Pons (tissue), 1 donor: Measurements from ENCODE around the gene NOC4L.
"Not testable (repeated sequence)": the region's sequence is repeated elsewhere in the genome, so short reads cannot be mapped to it uniquely, and the experiment has no call there.

ENCODE experiments used
- DNase-seq: peaks from one replicate; pipeline ENCODE4 v3.0.0-alpha.2; 2016; ENCODE audit warnings: low spot score

Gene NOC4L

GRCh38 chr12:132182206-132182710 lies 38.0 kb downstream of the NOC4L start:
- no peak for DNase-seq

DNA sequence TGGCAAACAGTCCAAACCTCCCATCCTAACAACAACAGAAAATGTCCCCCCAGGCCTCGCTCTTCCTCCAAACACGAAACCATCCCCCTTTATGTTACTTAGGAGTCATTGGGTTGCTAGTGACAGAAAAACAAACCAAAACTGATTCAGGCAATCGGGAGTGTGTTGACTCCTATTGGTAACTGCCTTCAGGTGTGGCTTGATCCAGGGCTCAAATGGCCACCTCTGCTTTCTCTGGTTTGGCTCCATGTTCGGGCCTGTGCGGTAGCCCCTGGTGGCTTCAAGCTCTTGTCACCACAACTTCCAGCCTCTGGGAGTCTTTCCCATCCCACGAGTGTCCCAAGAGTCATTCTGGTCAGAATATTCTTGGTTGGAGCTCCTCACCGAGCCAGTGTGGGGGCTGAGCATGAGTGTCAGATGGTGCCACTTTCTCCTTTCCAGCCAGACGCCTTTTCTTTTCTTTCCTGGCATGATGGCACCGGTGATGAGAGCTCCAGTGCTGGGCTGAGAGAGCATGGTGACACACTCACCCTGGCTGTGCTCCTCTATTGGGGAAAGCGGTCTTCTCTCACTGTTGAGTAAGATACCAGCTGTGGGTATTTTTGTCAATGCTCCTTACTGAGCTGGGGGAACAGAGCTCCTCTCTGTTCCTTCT lies 38.6 kb downstream of the NOC4L start:
- peak; percentile 20 for DNase-seq

DNA sequence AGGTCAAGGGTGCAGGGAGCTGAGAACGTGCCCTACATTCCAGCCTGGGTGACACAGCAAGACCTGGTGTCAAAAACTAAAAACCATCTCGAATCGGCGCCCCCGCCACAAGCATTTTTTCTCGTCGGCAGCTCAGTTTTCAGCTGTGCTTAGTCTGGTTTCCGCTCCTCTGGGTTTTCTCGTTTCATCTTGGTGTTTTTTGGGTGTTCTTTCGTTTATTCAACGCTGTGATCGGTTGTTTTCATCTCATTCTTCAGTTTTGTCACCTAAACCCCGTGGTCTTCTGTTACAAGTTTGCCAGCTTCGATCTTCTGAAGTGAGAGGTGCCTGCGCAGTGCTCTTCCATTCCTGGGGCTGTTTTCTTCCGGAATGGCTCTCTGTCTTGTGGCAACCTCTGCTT lies 41.4 kb downstream of the NOC4L start:
- DNase-seq: no peak

DNA sequence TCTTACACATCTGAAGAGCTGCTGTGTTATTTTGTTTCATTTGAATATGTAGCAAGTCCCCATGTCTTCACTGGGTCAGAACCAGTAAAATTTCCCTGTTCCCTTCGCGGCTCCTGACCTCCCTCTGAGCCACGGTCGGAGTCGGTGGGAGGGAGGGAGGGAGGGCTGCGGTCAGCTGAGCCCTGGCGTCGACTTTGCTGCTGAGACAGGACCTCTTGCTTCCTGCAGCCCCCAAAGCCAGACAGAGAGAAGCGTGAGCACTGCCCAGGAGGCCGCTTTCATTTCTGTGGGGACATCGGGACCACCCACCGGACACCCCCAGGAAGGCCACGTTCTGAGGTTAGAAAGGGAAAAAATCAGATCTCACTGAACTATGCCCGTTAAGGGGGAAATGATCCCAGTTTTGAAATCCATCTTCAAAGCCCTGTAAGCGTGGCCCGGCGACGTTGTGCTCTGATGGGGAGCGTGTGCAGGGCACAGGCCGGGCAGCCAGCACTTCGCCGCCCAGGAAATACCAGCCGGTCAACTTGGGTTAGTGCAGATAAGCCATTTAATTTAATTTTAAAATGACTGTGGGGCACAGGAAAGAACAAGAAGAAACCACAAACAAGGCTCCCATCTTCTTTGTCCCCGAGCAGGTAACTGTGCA lies 42.1 kb downstream of the NOC4L start:
- no peak for DNase-seq

DNA sequence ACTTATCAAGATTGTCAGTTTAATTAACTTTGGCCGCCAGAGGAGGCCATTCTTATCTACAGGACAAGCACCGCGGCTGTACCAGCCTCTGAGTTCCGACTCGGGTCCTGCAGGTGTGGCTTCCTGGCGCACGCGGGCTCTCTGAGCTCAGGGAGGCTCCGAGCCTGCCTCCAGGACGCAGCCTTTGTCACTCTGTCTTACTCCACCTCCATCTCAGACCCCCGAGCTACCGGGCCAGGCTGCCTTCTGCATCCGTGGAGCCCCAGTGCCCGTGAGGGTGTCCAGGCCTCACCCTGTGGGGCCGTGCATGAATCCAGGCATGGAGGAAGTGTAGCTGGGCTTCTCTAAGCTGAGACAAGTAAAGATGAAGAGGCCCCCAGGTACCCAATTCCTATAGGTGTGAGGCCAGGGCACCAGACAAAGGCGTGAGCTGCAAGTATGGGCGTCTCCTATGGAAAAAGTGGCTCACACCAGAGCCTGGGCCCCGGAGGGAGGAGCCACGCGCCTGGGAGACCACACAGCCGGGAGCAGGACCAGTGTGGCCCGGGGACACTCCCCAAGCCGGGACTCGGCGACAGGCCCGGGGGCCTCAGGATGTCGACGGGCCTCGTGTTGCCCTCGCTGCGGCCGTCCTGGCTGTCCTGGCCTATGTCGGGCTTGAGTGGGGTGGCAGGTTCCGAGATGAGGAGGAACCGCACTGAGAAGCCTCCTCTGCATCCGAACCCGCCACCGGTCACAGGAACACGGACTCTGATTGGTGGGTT lies 42.8 kb downstream of the NOC4L start:
- no peak for DNase-seq

GRCh38 chr12:132187646-132188450 lies 43.6 kb downstream of the NOC4L start:
- DNase-seq: no peak

DNA sequence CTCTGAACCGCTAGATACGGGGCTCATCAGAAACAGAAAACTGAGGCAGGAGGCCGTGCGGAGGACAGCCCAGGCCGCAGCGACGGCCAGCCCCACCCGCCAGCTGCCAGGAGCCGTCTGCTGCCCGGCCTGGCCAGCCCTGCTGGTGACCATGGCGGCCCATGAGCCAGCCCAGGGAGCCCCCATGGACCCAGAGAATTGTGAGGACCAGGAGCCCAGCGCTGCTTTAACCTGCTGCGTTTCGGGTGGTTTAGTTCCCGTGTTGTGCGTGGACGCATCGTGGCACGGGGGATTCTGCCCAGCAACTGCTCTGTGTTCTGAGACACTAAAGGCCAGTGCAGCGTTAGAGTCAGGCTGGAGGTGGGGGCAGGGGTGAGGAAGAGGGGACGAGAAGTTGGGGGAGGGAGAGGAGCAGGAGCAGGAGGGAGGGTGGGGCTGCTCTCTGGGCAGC lies 44.2 kb downstream of the NOC4L start:
- DNase-seq: no peak

GRCh38 chr12:132188916-132189325 lies 44.7 kb downstream of the NOC4L start:
- no peak for DNase-seq

- peak; percentile 77 for DNase-seq
Observed at GRCh38 chr12:132189378-132190011, 45.2 kb downstream of the NOC4L start.

DNA sequence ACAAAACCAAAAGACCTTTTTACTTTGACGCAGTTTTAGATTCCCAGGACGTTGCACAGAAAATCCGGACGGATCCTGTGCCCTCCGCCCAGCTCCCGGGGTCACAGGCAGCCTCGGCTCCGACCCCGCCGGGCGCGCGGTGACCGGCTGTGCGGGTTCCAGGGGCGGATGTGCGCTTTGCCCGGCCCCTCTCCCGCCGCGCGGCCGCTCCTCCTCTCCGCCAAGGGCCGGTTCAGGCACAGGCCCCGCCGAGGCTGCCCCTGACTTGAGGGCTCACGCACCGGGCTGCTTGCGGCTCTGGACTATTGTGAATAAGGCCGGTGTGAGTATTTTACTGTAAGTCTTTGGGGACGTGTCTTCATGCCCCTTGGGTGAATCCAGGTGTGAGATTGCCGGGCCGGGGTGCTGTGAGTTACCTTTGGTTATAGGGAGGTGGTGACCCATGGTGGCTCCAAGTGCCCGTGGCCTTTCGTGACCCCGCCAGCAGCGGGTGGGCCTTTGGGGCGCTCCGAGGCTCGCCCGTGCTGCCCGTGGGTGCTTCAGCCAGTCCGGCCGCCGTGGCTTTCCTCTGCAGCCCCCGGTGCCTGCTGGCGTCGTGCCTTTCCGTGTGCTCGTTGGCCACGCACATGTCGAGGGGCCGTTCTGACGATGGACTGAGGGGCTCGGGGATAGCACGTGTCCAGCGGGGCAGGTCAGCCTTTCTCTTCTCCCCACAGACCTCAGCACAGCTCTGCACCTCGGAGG lies 45.9 kb downstream of the NOC4L start:
- DNase-seq: no peak

DNA sequence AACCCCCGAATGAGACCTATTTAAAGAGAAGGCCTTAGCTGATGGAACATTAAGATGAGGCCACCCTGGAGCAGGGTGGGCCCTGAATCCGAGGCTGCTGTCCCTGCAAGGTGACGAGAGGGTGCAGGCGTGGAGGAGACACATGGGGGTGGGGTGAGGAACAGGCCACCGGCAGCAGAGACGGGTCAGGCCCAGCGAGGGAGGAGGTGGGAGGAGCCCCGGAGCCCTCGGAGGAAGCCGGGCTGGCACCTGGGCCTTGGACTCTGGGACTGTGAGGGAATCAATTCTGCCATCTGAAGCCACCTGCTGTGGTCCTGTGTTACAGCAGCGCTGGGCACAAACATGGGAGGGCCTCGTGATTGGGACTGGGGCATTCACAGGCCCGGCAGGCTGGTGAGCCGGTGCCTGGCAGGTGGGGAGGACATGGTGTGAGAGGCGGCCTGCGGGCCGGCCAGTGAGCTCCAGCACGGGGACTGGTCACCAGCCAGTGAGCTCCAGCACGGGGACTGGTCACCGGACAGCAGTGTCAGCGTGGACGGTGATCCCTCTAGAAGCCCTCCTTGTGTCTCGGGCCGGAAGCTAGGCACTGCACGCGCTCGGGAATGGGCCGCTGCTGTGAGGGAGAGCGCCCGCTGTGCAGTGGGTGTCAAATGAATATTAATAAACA lies 46.7 kb downstream of the NOC4L start:
- no peak for DNase-seq

- DNase-seq: no peak
Observed at GRCh38 chr12:132191715-132192553, 47.7 kb downstream of the NOC4L start.

DNA sequence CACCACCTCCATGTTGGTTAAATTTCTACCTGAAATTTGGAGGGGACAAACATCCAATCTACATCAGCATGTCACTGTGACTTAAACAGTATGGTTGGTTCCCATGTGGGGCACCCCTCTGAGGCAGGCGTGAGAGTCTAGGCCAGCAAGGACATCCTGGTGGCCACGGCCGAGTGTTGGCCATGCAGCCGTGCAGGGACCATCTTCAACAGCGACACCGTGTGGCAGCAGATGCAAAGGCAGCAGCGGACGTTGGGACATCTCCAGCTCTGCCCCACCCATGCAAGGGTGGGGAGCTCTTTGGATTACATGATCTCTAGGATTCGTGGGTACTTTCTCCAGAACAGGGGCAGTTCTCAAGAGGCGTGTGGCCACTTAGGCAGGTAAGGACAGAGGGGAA lies 49.8 kb downstream of the NOC4L start:
- DNase-seq: no peak

DNA sequence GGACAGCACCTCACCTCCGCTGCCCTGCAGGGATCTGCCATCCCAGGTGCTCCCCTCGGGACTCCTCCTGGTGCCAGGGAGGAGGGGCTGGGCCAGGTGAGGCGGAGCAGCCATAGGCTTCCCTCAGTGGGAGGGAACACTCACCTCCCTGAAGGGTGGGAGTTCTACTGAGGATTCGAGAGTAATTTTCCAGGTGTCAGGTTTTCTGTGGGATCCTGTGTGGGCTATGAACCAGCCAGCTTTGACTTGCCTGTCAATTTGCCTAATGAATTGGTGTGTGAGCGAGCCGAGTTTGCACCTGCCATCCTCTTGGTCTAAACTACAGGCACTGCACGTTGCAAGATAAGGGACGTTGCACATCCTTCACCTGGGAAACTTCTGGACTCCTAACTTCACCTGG lies 50.3 kb downstream of the NOC4L start:
- no peak for DNase-seq

GRCh38 chr12:132195242-132195641 lies 51.0 kb downstream of the NOC4L start:
- DNase-seq: not testable (repeated sequence)

DNA sequence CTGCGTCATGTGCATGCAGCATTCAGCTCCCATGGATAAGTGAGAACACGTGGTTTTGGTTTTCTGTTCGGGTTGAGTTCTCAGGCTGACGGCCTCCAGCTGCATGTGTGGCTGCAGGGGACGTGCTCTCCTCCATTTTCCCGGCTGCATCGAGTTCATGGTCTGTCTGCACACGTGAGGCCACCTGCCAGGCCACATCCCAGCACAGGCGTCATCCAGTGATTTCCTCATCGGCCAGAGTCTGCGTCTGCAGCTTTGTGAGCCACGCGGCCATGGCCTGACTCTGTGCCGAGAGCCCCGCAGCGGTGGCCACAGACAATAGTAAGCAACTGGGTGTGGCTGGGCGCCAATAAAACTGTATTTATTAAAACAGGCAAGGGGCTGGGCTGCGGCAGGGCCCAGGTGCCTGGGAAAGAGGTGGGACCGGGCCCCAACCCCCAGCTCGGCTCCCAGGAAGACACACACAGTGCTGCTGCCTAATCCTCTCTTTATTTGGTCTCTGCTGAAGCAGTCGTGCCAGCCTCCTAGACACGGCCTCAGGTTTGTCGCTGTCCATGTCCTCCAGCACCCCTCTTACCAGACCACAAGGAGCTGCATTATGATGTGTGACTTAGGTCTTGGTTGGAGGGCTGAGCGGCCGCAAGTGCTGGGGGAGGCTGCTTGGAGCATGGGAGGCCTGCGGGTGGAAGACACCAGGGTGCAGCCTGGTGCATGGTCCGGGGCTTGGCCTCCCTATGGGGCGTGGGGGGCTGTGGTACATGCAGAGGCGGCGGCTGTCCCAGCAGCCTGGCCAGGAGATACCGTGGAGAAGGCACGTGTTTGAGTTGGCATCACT lies 52.0 kb downstream of the NOC4L start:
- no peak for DNase-seq

DNA sequence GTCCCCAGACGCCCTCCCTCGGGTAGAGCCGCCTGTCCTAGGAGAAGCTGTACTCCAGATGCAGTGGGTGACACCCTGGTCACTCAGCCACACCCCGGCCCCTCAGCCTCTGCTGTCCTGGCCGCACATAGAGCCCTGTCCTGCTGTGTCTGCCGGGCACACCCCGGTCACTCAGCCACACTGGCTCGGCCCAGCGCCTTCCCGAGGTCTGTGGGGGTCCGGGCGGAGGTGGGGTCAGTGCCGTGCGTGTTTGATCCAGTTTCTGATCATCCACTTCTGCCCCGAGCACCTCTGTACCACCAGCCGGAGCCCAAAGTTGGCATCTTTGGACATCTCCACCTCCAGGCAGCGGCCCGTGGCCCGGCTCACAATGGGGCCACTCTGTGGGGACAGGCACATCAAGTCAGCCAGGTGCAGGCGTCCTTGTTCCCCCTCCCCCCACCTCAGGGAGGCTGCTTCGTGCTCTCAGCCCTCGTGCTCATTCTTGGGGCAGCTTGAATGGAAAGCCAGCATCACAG lies 52.7 kb downstream of the NOC4L start:
- DNase-seq: no peak
